Esophagus muscularis mucosa (tissue), 4 donors: Measurements from ENCODE around the gene RPLP1. TPM values are rescaled to one million over a fixed set of nuclear protein-coding genes. Genes with fewer than 3 reads are reported as not detected.
A peak's percentile ranks its signal among the peaks of the same experiment; 100 is the strongest.

Experiments
- DNase-seq: peaks from one replicate; pipeline ENCODE4 v3.0.0-alpha.2; 2017; ENCODE audit errors: extremely low spot score
- H3K27ac ChIP-seq, 4 donors: fragments of 200-600 bp; sonication (generic); replicated peaks in 1 of 4; 1 replicate in 3 of 4; 2 replicates in 1 of 4; pipeline ENCODE4 v1.5.1; 2016 to 2019; ENCODE audit warnings: mild to moderate bottlenecking in 1 of 4
- H3K27me3 ChIP-seq, 4 donors: fragments of 200-600 bp; sonication (generic); one replicate each; pipeline versions ENCODE4 v1.5.1 to v1.6.0; 2016 to 2019
- H3K36me3 ChIP-seq, 4 donors: fragments of 200-600 bp; sonication (generic); one replicate each; pipeline ENCODE4 v1.5.1; 2016 to 2019
- H3K4me1 ChIP-seq, 4 donors: fragments of 200-600 bp; sonication (generic); one replicate each; pipeline ENCODE4 v1.5.1; 2016 to 2019
- H3K4me3 ChIP-seq, 4 donors: fragments of 200-600 bp; sonication (generic); 1 replicate in 2 of 4; 2 replicates in 2 of 4; pipeline ENCODE4 v1.5.1; 2016 to 2019; ENCODE audit warnings: mild to moderate bottlenecking in 4 of 4, moderate library complexity in 1 of 4
- H3K9me3 ChIP-seq, 4 donors: fragments of 200-600 bp; sonication (generic); 1 replicate in 3 of 4; 2 replicates in 1 of 4; pipeline ENCODE4 v1.5.1; 2016 to 2019
- CTCF ChIP-seq, 3 experiments: fragments of 200-600 bp in 2 of 3; fragments of 450-650 bp in 1 of 3; sonication (generic) in 2 of 3; IDR thresholded peaks; one replicate each; pipeline ENCODE4 v1.5.1; 2017 to 2019; ENCODE audit warnings: antibody characterized with exemption in 3 of 3, mild to moderate bottlenecking in 2 of 3, moderate library complexity in 1 of 3
- EP300 ChIP-seq: sonication (generic); formaldehyde crosslinking; IDR thresholded peaks from one replicate; pipeline ENCODE4 v1.6.1; 2017; ENCODE audit warnings: antibody characterized with exemption
- POLR2A ChIP-seq: fragments of 450-650 bp; IDR thresholded peaks from one replicate; pipeline ENCODE4 v1.6.1; 2017; ENCODE audit warnings: antibody characterized with exemption, moderate library complexity, mild to moderate bottlenecking, low read depth
- POLR2AphosphoS5 ChIP-seq, 2 donors: sonication (generic); formaldehyde crosslinking; IDR thresholded peaks; one replicate each; pipeline ENCODE4 v1.6.1; 2017; ENCODE audit warnings: antibody characterized with exemption in 2 of 2
- WGBS: methylation state at CpG from one replicate; pipeline ENCODE4 v1.1.5; 2018; 5-methylcytosine and 5-hydroxymethylcytosine counted together
- intact Hi-C: fragments of 100-400 bp; cut with DNase I; formaldehyde crosslinking; loops from one replicate; pipeline ENCODE4 v1.15.1; 2023
- total RNA-seq, 4 donors: library from RNA; depleted of rRNA; stranded (reverse); fragments of >200 nt; gene quantifications; one replicate each; pipeline versions ENCODE4 v1.1.0 to v1.2.1, GENCODE V29; 2016

Gene RPLP1
- total RNA-seq, 4 donors from 2014 or later, result 460 to 623 (median 514) TPM

DNA sequence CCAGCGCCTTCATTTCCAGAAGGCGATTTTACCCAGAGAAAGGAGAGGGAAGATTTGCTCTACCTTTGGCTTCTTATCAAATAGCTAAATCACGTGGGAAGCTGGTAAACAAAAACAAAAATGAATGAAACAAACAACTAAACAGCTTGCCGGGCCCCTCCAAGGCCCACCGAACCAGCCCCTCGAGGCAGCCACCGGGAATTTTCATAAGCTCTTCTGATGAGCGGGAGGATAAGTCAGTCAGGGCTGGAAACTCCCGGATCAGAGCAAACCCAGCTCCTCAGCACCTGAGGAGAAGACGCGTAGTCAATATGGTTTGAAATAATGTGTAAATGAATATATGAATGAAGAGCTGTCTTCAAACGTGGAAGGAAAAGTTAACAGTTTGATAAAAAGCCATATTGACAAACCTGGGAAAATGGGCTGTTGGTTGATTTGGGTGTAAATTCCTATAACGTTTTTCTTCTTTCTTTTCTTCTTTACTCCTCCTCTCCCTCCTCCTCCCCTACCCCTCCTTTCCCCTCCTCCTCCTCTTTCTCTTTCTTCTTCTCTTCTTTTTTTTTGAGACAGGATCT lies 10.7 kb downstream of the RPLP1 start:
- Histone ChIP-seq H3K27ac (peak overlapping the region; percentile 91 to 94 (median 93)), H3K27me3 (no peaks in the 10 kb centered on the region), H3K36me3 (no peaks in the 10 kb centered on the region), H3K4me3 (peak overlapping the region; percentile 52 to 63 (median 60)), H3K9me3 (no peaks in the 10 kb centered on the region), H3K4me1 (peaks cover 14 to 48% (median 37%) of the 10 kb centered on the region in 4 donors)
- intact Hi-C loops, result loop anchor here (5.0 kb wide), 1 partner anchor 639 kb away; no protein-coding TSS in a partner anchor
- WGBS, result 13% methylated on average over 13 of the region's 13 CpGs
- no peak for DNase-seq
- TF ChIP-seq EP300 (no peak), CTCF (IDR thresholded peaks at IDR 0.05) (no peak), POLR2AphosphoS5 (IDR thresholded peaks at IDR 0.05) (no peak), POLR2A (no peak)

DNA sequence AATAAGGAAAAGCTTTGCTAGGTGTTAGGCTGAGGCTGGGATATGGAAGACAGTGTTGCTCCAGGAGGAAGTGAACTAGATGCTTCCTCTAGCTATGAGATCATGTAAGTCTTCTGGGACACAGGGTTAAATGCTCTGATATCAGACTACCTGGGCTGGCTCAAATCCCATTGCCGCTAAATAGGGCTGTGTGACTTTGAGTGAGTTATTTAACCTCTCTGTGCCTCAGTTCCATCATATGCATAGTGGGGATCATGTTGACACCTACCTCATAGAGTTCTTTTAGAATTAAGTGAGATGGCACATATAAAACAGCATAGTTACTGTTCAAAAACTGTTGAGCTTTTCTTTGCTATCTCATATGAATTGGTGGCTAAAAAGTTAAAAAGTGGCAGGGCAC lies 12.6 kb downstream of the RPLP1 start:
- Histone ChIP-seq H3K27ac (no peak overlapping the region), H3K9me3 (no peaks in the 10 kb centered on the region), H3K27me3 (no peaks in the 10 kb centered on the region), H3K4me1 (peaks cover 14 to 35% (median 29%) of the 10 kb centered on the region in 4 donors), H3K36me3 (no peaks in the 10 kb centered on the region), H3K4me3 (no peak overlapping the region)
- intact Hi-C loops, result no loop called here
- no peak for TF ChIP-seq CTCF (IDR thresholded peaks at IDR 0.05)
- TF ChIP-seq POLR2A, result no peak
- no peak for TF ChIP-seq EP300
- TF ChIP-seq POLR2AphosphoS5 (IDR thresholded peaks at IDR 0.05), result no peak
- no peak for DNase-seq
- 100% methylated on average over 1 of the region's 1 CpG for WGBS

DNA sequence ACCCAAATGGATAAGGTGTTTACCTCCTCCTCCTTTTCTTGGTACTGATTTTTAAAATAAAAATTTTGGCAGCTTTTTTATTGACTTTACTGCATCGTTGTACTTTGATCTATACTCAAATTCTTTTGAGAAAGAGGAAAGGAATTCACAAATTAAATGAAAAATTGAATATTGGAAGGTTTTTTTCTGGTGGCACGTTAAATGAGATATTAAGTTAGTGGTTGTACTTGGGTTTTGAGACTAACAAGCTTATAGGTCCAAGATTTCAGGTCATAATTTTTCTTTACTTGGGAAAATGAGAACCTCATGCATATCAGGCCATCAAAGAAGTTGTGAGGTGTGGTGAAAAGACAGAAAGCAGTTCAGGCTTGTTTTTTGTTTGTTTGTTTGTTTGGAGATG lies 14.1 kb downstream of the RPLP1 start:
- Histone ChIP-seq H3K4me1 (peaks cover 13 to 20% (median 17%) of the 10 kb centered on the region in 4 donors), H3K27ac (no peak overlapping the region), H3K36me3 (no peaks in the 10 kb centered on the region), H3K27me3 (no peaks in the 10 kb centered on the region), H3K4me3 (no peak overlapping the region), H3K9me3 (no peaks in the 10 kb centered on the region)
- WGBS, result 89% methylated on average over 2 of the region's 2 CpGs
- no peak for DNase-seq
- TF ChIP-seq EP300, result no peak
- TF ChIP-seq POLR2A, result no peak
- no peak for TF ChIP-seq CTCF (IDR thresholded peaks at IDR 0.05)
- TF ChIP-seq POLR2AphosphoS5 (IDR thresholded peaks at IDR 0.05), result no peak
- intact Hi-C loops, result no loop called here

DNA sequence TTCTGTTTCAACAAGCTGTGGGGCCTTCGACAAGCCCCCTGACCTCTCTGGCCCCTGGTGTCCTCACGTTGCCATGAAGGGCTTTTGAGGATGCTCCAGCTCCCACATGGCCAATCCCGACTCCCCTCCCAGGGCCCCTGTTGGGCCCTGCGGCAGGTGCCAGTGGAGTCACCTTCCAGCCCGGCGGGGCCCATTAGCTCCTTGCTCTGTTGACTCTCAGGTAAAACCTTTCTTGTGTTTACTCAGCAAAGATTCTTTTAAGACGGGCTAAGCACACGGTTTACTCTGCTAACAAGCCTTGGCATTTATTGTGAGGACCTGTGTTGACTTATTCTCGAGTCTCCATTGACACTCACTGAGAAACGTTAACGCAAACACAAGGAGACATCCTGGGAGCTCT lies 15.0 kb downstream of the RPLP1 start:
- Histone ChIP-seq H3K9me3 (no peaks in the 10 kb centered on the region), H3K27ac (no peak overlapping the region), H3K4me1 (peaks cover 8 to 13% (median 9%) of the 10 kb centered on the region in 4 donors), H3K4me3 (no peak overlapping the region), H3K27me3 (no peaks in the 10 kb centered on the region), H3K36me3 (no peaks in the 10 kb centered on the region)
- no peak for TF ChIP-seq EP300
- no peak for TF ChIP-seq CTCF (IDR thresholded peaks at IDR 0.05)
- TF ChIP-seq POLR2AphosphoS5 (IDR thresholded peaks at IDR 0.05), result no peak
- TF ChIP-seq POLR2A, result no peak
- 80% methylated on average over 11 of the region's 11 CpGs for WGBS
- DNase-seq, result no peak
- intact Hi-C loops, result no loop called here
